Dendritic cell treated with granulocyte-macrophage colony-stimulating factor and Interleukin-4, amounts not matched to agents 40 ng/mL and 50 ng/mL, for 4 days (primary cell): ENCODE measurements around the gene BPIFB3.

Experiments used
- H3K27ac Mint-ChIP-seq: one replicate; pipeline ENCODE4 v1.8.0; 2022; ENCODE audit warnings: mild to moderate bottlenecking, mixed read lengths
- H3K27me3 Mint-ChIP-seq: one replicate; pipeline ENCODE4 v1.8.0; 2022; ENCODE audit warnings: mild to moderate bottlenecking, mixed read lengths
- H3K36me3 Mint-ChIP-seq: one replicate; pipeline ENCODE4 v1.8.0; 2022; ENCODE audit warnings: low read depth, mixed read lengths
- H3K4me1 Mint-ChIP-seq: one replicate; pipeline ENCODE4 v1.8.0; 2022; ENCODE audit warnings: low read depth, mixed read lengths
- H3K4me3 Mint-ChIP-seq: one replicate; pipeline ENCODE4 v1.8.0; 2022; ENCODE audit warnings: mild to moderate bottlenecking, moderate library complexity, mixed read lengths
- H3K9me3 Mint-ChIP-seq: one replicate; pipeline ENCODE4 v1.8.0; 2022; ENCODE audit warnings: mixed read lengths
- intact Hi-C: fragments of 100-400 bp; cut with micrococcal nuclease; formaldehyde crosslinking; loops from one replicate; pipeline ENCODE4 v1.15.0; 2022

The BPIFB3 gene

DNA sequence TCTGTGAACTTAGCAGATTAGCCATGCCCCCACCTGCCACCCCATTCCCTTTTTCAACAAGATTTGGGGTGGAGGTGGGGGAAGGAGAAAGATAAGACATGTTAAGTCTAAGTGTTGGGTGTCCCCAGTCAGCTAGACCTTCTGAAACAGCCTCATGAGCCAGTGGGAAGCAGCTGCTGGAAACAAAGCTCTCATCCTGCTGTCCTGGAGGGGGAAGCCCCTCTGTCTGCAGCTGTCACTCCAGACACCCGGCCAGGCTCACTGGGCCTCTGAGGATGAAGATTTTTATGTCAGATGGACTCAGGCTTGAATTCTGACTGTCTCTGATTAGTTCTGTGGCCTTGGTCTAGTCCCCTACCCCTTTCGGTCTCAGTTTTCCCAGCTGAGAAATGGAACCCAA lies 1.1 kb downstream of the BPIFB3 start:
- Mint-ChIP-seq H3K27me3 (no peaks in the 10 kb centered on the region), H3K4me3 (no peak overlapping the region), H3K4me1 (no peaks in the 10 kb centered on the region), H3K9me3 (no peaks in the 10 kb centered on the region), H3K27ac (no peak overlapping the region), H3K36me3 (no peaks in the 10 kb centered on the region)
- intact Hi-C loops, result no loop called here

DNA sequence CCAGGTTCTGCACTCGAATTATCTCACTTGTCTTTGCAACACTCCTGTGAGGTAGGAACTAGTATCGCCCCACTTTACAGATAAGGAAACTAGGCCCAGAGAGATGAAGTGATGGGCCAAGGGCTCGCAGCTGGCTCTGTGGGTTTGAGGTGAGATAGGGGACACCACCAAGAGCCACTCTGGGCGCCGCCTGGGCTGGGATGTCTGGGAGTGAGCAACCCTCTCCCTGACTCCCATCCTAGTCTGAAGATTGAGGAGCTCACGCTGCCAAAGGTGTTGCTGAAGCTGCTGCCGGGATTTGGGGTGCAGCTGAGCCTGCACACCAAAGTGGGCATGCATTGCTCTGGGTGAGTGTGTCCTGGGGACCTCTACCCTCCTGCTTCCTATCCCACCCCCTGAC lies 5.4 kb downstream of the BPIFB3 start:
- Mint-ChIP-seq H3K4me3 (no peak overlapping the region), H3K36me3 (no peaks in the 10 kb centered on the region), H3K9me3 (no peaks in the 10 kb centered on the region), H3K4me1 (no peaks in the 10 kb centered on the region), H3K27me3 (no peaks in the 10 kb centered on the region), H3K27ac (no peak overlapping the region)
- intact Hi-C loops, result no loop called here

DNA sequence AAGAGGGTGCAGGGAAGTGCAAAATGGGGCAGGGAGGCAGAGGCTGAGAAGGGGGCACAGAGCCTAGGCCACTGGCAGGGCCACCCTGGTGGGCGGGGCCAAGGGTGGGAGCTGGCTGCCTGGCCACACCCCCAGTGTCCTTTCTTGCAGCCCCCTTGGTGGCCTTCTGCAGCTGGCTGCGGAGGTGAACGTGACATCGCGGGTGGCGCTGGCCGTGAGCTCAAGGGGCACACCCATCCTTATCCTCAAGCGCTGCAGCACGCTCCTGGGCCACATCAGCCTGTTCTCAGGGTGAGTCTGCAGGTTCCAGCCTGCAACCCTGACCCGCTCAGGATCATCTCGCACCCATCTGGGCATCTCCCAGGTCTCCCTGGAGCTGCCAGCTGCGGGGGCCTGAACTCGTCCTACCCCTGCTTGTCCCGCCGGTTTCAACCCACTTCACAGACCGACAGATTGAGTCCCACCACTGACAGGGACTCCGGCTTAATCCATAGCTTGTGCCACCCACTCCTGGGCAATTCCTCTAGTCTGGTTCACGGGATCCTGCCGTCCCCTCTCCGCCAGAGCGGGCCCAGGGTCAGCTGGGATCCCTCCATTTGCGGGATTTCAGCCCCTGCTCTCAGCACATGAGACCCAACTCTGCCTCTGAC lies 6.2 kb downstream of the BPIFB3 start:
- H3K27me3 Mint-ChIP-seq, result no peaks in the 10 kb centered on the region
- H3K36me3 Mint-ChIP-seq, result no peaks in the 10 kb centered on the region
- intact Hi-C loops, result no loop called here
- no peak overlapping the region for H3K4me3 Mint-ChIP-seq
- H3K27ac Mint-ChIP-seq, result no peak overlapping the region
- H3K4me1 Mint-ChIP-seq, result no peaks in the 10 kb centered on the region
- H3K9me3 Mint-ChIP-seq, result no peaks in the 10 kb centered on the region

DNA sequence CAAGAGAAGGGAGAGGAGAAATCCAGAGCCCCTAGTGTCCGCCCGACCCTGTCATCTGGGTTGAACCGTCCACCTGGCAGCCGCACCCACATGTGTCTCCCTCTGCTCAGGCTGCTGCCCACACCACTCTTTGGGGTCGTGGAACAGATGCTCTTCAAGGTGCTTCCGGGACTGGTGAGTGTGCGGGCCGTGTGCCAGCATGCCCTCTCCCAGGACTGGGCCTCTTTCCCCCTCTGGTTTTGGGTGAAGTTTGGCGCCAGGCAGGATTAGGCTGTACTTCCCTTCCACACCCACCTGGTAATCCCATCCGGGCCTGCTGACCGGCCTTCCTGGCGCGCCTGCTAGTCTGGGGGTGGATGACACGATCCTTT lies 7.9 kb downstream of the BPIFB3 start:
- intact Hi-C loops, result no loop called here
- Mint-ChIP-seq H3K27me3 (no peaks in the 10 kb centered on the region), H3K27ac (no peak overlapping the region), H3K4me3 (no peak overlapping the region), H3K9me3 (no peaks in the 10 kb centered on the region), H3K36me3 (no peaks in the 10 kb centered on the region), H3K4me1 (no peaks in the 10 kb centered on the region)

DNA sequence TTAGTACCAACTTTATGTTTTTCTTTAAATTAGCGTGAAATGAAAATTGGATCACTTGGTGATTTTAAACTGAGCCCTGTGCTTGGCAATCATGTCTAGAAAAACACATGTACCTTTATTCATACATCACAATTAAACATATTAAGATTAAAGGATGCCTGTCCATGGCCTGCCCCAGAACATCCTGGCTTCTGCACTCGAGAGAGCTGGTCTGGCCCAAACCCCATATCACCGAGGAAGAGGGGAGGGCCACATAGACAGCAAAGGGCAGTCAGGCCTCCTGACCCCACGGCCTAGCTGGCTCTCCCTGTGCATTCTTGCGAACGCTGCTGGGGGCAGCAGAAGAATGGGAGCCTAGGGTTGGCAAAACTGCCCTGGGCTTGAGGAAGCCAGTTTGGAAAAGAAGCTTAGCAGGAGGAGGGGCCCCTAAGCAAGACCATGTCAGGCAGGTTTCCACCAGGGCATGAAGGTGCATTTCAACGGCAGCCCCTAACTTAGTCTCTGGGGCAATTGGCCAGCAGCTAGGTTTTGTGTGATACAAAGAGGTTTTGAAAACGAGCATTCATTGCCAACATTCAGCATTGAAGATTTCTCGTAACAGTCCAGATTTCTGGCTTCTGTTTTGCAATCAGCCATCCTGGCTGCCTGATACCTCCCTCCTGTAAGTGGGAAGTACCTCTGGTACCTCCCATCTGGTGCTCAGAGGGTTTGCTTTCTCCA lies 8.6 kb downstream of the BPIFB3 start:
- no peaks in the 10 kb centered on the region for H3K9me3 Mint-ChIP-seq
- peaks cover under 1% of the 10 kb centered on the region for H3K4me1 Mint-ChIP-seq
- H3K4me3 Mint-ChIP-seq, result no peak overlapping the region
- H3K36me3 Mint-ChIP-seq, result no peaks in the 10 kb centered on the region
- no peaks in the 10 kb centered on the region for H3K27me3 Mint-ChIP-seq
- intact Hi-C loops, result no loop called here
- H3K27ac Mint-ChIP-seq, result no peak overlapping the region

DNA sequence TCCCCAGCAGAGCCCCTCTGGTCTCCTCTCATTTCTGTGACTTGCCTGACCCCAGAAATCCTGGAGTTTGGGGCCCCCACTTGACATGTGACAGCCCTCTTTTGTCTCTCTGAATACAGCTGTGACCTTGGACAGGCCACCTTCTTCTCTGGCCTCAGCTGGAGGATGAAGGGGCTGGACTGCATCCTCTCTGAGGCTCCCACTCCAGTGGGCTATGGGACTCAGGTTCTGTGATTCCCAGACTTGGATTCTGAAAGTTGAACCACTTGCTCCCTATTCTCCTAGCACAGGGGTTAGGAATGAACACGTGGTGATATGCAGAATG lies 9.1 kb downstream of the BPIFB3 start:
- Mint-ChIP-seq H3K4me1 (peaks cover 6% of the 10 kb centered on the region), H3K4me3 (no peak overlapping the region), H3K9me3 (no peaks in the 10 kb centered on the region), H3K27me3 (no peaks in the 10 kb centered on the region), H3K36me3 (no peaks in the 10 kb centered on the region), H3K27ac (no peak overlapping the region)
- intact Hi-C loops, result no loop called here

DNA sequence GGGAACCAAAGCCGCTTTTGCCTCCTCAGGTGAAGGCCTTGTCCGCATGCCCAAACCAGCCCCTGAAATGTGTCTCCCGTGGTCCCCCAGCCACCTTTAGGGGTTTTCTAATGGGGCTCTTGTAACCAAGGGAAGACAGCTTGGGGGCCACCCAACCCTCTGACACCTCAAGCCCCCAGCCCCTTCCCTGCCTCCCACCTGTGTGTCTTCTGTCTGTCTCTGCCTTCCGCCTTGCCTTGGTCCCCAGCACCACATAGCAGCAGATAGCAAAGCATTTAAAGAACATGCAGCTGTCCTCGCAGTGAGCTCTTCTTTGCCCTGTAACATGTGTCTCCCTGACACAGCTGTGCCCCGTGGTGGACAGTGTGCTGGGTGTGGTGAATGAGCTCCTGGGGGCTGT lies 9.6 kb downstream of the BPIFB3 start:
- Mint-ChIP-seq H3K36me3 (no peaks in the 10 kb centered on the region), H3K4me3 (no peak overlapping the region), H3K27ac (no peak overlapping the region), H3K27me3 (no peaks in the 10 kb centered on the region), H3K4me1 (peaks cover 11% of the 10 kb centered on the region), H3K9me3 (no peaks in the 10 kb centered on the region)
- intact Hi-C loops, result no loop called here

DNA sequence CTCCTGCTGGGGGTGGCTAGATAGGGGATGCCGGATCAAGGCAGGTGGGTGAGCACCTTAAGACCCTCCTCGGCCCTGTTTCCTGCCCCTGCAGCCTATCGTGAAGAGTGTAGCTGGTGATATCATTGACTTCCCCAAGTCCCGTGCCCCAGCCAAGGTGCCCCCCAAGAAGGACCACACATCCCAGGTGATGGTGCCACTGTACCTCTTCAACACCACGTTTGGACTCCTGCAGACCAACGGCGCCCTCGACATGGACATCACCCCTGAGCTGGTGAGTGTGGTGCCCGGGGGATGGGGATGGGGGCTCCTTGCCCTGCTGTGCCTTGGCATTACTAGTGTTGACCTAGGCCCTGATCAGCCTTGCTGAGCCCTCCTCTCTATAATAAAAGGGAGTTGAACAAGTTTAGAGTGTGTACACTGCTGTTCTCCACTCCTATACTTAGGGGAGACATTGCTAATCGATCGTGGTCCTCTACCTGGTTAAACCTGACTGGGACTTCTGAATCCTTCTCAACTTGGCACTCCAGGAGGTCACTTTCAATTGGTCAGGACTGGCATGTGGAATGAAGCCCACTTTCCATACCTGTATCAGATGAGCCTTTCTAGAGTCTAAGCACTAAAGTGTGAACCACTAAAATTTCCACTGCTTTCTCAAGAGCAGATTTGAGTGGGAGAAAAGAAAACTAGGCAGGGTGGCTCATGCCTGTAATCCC lies 11.0 kb downstream of the BPIFB3 start:
- Mint-ChIP-seq H3K9me3 (no peaks in the 10 kb centered on the region), H3K4me3 (no peak overlapping the region), H3K27ac (no peak overlapping the region), H3K27me3 (peaks cover 2% of the 10 kb centered on the region), H3K36me3 (no peaks in the 10 kb centered on the region), H3K4me1 (peaks cover 13% of the 10 kb centered on the region)
- intact Hi-C loops, result no loop called here

DNA sequence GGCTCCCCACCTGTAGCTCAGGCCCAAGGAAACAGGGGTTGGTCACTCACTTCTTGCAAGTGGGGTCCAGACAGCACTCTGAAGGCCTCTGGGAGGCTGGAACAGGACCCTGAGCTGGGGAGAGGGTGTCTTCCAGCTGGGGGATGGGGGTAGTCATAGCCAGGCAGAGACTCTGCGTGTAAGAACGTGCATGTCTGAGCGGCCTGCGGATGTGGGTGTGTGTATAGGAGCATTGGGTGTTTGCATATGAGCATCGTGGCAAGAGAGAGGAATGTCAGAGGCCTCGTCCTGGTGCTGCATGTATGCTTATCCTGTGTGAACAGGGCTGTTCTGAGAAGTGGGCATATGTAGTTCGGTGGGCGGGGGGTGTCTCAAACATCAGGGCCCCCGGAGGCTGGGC lies 12.1 kb downstream of the BPIFB3 start:
- no peak overlapping the region for H3K4me3 Mint-ChIP-seq
- no peaks in the 10 kb centered on the region for H3K9me3 Mint-ChIP-seq
- no peak overlapping the region for H3K27ac Mint-ChIP-seq

DNA sequence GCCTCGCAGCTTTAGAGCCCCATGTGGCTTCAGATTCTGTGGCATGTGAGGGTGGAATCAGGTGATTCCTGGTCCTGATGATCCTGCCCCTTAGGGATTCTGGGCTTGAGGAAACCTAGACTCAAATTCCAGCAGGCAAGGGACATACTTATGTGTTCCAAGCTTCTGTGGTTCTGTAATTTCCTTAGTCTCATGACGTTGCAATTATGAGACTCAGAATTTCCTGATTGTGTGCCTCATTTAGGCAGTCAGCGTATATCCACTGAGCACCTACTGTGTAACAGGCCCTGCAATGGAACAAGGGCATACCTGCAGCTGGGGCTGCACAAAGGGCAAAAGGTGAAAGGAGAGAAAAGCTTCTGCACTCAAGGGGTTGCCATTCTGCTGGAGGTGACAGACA lies 14.1 kb downstream of the BPIFB3 start:
- H3K27ac Mint-ChIP-seq, result no peak overlapping the region
- intact Hi-C loops, result no loop called here
- H3K9me3 Mint-ChIP-seq, result no peaks in the 10 kb centered on the region
- H3K4me3 Mint-ChIP-seq, result no peak overlapping the region
- H3K36me3 Mint-ChIP-seq, result no peaks in the 10 kb centered on the region
- H3K4me1 Mint-ChIP-seq, result peaks cover 13% of the 10 kb centered on the region
- peaks cover 2% of the 10 kb centered on the region for H3K27me3 Mint-ChIP-seq

More for the DNA sequence above, 12.1 kb downstream of the BPIFB3 start:
- peaks cover 13% of the 10 kb centered on the region for H3K4me1 Mint-ChIP-seq
- intact Hi-C loops, result no loop called here
- peaks cover 2% of the 10 kb centered on the region for H3K27me3 Mint-ChIP-seq
- H3K36me3 Mint-ChIP-seq, result no peaks in the 10 kb centered on the region

DNA sequence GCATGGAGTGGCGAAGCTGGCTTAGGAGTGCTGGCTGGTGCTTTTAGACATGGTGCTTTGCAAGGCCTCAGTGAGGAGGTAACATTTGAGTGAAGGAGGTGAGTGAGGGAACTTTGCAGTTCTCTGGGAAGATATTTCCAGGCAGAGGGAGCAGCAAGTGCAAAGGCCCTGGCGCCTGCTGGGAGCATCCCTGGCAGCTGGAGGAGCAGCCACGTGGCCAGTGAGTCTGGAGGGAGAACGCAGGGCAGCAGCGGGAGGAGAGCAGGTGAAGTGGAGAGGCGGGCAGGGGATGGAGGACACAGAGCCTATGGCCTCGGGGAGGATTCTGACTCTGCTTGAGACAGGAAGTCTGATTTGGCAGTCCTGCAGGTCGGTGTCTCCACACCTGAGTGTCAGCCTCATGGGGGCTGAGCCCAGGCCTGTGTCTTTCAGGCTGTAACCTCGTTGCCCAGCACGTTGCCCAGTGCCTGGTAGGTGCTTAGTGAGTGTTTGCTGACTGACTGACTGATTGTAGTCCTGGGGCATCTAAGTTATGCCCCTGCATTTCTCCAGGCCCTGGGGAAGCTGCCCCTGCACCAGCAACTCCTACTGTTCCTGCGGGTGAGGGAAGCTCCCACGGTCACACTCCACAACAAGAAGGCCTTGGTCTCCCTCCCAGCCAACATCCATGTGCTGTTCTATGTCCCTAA lies 14.7 kb downstream of the BPIFB3 start:
- Mint-ChIP-seq H3K27ac (no peak overlapping the region), H3K9me3 (no peaks in the 10 kb centered on the region)

DNA sequence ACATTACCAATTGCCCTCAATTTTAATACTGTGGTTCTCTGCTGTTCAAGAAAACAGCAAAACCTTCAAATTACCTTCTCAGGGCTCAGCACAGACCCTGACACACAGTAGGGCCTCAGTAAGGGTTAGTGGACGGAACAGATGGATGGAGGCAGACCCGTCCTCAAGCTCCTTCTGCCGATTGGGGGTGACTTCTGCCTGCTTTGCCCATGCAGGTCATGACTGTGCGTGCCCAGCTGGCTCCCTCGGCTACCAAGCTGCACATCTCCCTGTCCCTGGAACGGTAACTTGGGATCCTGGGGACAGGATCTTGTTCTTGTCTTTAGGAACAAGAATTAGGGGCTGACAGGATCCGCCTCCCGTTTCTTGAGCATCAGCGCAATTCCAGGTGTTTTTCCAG lies 16.0 kb downstream of the BPIFB3 start:
- no peak overlapping the region for H3K4me3 Mint-ChIP-seq
- no peaks in the 10 kb centered on the region for H3K9me3 Mint-ChIP-seq
- H3K4me1 Mint-ChIP-seq, result peaks cover 13% of the 10 kb centered on the region
- H3K27ac Mint-ChIP-seq, result no peak overlapping the region
- peaks cover 2% of the 10 kb centered on the region for H3K27me3 Mint-ChIP-seq
- intact Hi-C loops, result no loop called here
- no peaks in the 10 kb centered on the region for H3K36me3 Mint-ChIP-seq

More for the DNA sequence above, 14.7 kb downstream of the BPIFB3 start:
- Mint-ChIP-seq H3K36me3 (no peaks in the 10 kb centered on the region), H3K4me1 (peaks cover 13% of the 10 kb centered on the region), H3K27me3 (peaks cover 2% of the 10 kb centered on the region), H3K4me3 (no peak overlapping the region)
- intact Hi-C loops, result no loop called here

DNA sequence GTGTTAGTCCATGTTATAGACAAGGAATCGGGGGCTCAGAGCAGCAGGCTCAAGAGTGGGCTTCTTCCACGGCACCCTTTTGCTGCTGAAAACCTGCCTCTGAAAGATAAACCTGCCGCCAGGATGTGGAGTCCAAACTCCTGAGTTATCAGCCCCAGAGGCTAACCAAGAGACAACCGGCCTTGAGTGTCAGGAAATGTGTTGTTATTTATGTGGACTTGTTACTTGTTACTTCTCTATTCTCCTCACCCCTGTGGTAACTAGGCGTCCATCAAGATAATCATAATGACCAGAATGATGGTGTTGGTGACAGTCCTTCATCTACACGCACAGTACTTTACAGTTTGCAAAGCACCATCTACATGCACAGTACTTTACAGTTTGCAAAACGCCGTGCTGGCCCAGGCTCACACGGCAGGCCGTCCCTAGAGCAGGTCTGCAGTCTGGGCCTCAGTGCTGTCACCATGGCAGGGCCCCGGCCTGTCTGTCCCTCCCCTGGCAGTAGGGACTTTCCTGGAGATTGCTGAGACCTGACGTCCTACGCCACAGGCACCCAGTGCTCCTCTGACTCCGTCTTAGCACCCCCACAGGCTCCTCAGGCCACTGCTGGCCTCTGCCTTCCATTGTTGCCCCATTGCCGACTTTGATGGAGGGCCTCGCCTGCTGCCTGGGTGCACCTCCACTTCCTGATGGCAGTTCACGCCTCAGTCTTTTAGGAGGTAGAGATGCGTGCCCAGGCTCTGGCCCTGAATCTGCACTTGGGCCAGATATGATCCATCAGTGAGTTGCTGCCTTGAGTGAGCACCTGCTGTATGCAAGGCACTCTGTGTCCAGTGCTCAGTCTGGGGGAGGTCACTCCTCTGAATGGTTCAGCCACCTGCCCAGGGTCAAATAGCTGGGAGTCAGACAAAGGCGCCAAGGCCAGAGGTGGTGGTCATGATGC lies 16.7 kb downstream of the BPIFB3 start:
- Mint-ChIP-seq H3K4me3 (no peak overlapping the region), H3K27ac (no peak overlapping the region), H3K9me3 (no peaks in the 10 kb centered on the region), H3K27me3 (peaks cover 2% of the 10 kb centered on the region), H3K4me1 (peaks cover 13% of the 10 kb centered on the region), H3K36me3 (no peaks in the 10 kb centered on the region)
- intact Hi-C loops, result no loop called here
